ENCODE measurements around the gene MGLL.

DNA sequence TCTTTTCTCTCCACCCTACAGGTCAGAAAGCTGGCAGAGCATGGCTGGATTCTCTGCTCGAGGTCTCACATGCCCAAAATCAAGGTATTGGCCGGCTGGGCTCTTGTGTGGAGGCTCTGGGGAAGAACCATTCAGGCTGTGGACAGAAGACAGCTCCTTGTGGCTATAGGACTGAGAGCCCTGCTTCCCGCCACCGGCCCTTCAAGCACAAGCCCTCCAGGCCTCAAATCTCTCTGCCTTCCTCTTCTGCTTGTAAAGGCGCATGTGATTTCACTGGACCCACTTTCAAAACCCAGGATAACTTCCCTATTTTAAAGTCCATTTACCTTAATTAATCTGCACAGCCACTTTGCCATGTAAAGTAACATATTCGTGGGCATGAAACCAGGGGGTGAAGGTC, 36.2 kb upstream of the MGLL start:
- TF ChIP-seq, protein P1, sequence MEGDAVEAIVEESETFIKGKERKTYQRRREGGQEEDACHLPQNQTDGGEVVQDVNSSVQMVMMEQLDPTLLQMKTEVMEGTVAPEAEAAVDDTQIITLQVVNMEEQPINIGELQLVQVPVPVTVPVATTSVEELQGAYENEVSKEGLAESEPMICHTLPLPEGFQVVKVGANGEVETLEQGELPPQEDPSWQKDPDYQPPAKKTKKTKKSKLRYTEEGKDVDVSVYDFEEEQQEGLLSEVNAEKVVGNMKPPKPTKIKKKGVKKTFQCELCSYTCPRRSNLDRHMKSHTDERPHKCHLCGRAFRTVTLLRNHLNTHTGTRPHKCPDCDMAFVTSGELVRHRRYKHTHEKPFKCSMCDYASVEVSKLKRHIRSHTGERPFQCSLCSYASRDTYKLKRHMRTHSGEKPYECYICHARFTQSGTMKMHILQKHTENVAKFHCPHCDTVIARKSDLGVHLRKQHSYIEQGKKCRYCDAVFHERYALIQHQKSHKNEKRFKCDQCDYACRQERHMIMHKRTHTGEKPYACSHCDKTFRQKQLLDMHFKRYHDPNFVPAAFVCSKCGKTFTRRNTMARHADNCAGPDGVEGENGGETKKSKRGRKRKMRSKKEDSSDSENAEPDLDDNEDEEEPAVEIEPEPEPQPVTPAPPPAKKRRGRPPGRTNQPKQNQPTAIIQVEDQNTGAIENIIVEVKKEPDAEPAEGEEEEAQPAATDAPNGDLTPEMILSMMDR (IDR thresholded peaks at IDR 0.05; ENCODE audit: insufficient read depth, low read length) = no peak
- TF ChIP-seq REST (IDR thresholded peaks at IDR 0.05; ENCODE audit: insufficient replicate concordance, low read depth) (no peak), POLR2AphosphoS5 (IDR thresholded peaks at IDR 0.05; ENCODE audit: low read depth) (no peak), GABPA (IDR thresholded peaks at IDR 0.05; ENCODE audit: low read depth) (no peak)

Measured in HL-60 (cell line).